Loucy (cell line): ENCODE data around the gene LINGO1.

Experiments
- CTCF ChIP-seq: fragments of 200-600 bp; sonication (generic); conservative IDR thresholded peaks from 2 replicates; pipeline ENCODE4 v1.5.1; 2014; ENCODE audit warnings: mild to moderate bottlenecking, antibody characterized with exemption, low read length
- EZH2phosphoT487 ChIP-seq: fragments of 200-600 bp; IDR thresholded peaks from 2 replicates; pipeline ENCODE4 v1.6.1; 2018; ENCODE audit warnings: antibody characterized with exemption, mild to moderate bottlenecking, moderate library complexity, borderline replicate concordance

- TF ChIP-seq CTCF (no peak), EZH2phosphoT487 (no peak)
Observed at GRCh38 chr15:77631745-77632533, 773 bp downstream of the LINGO1 start.
